ENCODE results near the gene IQCM. TPM values are rescaled to one million over a fixed set of nuclear protein-coding genes. Genes with fewer than 3 reads are reported as not detected.

The IQCM gene
- total RNA-seq, 1 donor from 2014 or later, result 0.94 TPM

- no peak for DNase-seq (ENCODE audit: low read depth)
Measured at GRCh38 chr4:149306537-149306936, 509.1 kb downstream of the IQCM start.
